Suppressor macrophage treated with lipopolysaccharide for 1 hour (primary cell): Measurements from ENCODE around the gene KLHL29.
A peak's percentile ranks its signal among the peaks of the same experiment; 100 is the strongest.

Experiments used
- DNase-seq, 3 donors: peaks; one replicate each; pipeline ENCODE4 v3.0.0-alpha.2; 2020 to 2022

The KLHL29 gene

DNA sequence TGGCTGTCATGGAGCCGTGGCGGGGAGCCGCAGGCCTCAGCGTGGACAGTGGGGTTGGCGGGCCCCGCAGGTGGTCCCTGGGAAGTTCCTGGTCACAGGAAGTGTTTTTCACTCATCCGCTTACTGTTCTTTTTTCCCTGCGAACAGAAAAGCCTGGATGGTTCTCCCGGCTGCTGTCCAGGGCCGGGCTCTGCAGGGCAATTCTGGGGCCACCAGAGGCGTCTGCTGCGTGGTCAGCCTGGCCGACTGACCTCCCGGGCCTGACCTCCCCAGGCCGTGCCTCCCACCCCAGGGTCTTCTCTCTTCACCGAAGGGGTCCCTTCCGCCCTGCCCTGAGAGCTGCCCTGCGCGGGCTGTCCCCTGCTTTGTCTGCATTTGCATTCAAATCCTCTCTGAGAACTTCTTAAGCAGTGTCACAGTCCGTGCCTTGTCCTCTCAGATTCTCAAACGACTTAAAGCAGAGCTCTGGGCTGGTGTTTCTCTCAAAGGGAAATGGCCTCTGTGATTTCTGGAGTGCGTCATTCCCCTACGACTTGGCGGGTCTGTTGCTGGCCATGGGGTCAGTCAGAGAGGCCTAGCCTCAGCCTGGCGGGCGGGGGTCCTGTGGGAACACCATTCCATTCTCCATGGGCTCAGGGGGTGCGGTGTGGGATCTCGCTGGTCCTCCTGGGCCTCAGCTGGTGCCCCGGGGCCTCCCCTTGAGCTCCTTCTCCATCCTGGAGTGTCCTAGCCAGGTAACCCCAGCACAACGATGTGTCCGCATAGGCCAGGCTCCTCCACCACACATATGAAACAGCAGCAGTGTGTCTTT is 38.3 kb downstream of the KLHL29 start:
- DNase-seq: no peak

DNA sequence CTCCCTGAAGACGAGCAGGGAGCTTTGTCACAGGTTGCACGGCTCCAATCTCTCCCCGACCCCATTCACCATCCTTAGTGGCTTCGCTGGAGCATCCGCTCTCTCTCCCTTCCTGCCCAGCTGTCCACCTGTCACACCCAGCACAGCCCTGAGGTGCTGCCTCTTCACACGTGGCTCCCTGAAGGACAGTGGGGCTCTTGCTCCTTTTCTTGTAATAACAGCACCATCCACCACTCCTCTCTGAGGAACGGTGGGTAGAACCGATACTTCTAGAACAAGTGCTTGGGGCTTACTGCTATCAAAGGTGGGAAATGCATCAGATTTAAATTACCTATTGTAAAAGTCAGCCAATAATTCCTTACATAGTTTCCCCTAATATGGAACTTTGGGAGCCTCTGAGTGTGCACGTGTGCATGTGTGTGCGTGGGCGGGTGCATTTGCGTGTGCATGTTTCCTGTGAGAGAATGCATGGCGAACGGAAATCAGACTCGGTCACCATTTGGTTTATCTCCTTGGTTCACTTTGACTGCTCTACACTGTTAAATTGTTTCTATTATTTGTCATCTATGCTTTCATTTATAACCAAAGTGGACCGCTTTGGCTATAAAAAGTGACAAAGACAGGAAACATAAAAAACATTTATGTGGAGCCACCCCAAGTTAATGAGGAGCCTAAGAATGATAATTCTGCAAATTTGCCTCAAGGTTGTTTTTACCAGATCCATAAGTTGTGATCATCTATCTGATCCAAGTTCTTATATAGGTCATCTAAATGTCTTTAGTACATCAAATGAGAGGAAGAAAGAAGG is 39.1 kb downstream of the KLHL29 start:
- DNase-seq: no peak

DNA sequence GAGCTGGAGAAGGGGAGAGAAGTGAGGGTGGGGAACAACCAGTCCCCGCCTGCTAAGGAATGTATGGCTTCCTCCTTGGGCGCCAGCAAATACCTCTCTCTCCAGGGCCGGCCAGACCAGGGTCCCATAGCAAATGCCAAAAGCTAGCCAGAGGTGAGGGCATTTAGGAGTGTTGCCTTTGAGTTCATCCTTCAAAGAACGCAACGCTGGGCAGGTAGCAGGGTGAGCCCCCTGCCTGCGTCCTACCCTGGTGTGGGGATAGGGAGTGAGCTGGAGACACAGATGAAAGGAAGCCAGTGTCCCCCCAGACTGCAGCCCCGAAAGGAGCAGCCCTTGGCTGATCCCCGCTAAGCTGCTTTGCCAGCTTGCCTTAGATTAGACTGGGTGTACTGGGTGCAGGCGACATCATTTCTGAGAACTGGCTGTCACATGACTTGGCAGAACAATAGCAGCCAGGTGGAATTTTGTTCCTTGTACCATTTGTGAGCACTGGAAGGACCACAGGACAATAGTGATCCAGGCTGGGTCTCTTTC is 40.4 kb downstream of the KLHL29 start:
- no peak for DNase-seq

DNA sequence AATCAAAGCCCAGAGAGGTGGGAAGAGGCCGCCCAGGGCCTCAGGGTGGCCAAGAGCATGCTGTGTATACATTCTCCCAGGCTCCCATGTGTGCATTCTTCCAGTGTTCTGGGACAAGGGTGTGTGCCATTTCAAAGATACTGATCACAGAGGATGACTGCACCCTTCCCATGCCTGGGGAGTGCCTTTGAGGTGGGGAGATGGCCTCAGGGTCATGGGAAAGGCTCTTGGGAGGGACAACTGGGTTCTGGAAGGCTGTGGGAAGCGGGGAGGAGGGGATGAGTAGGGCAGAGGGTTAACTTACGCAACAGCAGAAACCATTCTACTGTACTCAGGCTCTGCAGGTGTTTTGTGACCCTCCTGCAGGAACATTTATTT is 40.9 kb downstream of the KLHL29 start:
- no peak for DNase-seq

DNA sequence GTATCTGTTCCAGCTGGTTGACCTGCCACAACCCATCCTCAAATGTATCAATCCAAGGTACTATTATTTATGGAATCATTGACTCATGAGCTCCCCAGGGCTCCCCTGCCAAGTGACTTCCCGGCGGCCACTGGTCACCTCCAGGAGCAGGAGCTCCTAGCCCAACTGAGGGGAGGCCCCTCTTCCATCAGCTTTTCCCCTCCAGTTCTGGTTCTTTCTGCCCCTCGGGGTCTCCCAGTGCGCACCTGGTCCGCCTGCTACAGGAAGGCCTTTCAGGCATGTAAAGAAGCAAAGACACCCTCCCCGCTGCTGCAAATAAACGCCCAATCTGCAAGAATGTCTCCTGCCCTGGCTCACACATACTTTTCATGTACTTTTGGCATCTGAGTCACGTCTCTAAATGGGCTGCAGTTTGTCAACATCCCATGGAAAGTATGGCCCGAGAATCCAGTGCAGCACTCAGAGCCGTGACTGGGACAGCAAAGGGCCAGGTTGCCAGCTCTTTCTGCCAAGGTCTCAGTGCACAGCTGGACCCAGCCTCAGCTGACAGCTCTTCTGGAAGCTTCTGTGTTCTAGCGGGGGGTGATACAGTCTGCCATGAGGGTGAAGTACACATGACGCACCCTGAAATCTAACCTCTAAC is 41.4 kb downstream of the KLHL29 start:
- DNase-seq: no peak

DNA sequence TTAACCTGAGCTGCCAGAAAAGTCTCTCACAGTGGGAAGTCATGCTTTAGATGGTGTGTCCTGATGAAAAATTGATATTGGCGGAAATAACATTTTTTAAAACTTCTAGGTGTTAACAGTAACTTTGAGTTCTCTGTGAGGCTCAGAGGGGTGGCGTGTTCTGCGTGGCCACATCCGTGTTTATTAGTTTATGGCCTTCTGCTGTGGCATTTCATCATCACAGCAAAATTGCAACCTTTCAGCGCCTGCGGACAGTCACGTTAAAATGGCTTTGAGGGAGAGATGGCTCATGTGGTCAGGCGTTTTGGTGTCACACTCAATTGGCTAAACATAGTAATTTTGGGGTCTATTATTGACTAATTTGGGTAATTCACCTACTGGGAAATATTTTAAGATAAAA is 42.4 kb downstream of the KLHL29 start:
- no peak for DNase-seq

DNA sequence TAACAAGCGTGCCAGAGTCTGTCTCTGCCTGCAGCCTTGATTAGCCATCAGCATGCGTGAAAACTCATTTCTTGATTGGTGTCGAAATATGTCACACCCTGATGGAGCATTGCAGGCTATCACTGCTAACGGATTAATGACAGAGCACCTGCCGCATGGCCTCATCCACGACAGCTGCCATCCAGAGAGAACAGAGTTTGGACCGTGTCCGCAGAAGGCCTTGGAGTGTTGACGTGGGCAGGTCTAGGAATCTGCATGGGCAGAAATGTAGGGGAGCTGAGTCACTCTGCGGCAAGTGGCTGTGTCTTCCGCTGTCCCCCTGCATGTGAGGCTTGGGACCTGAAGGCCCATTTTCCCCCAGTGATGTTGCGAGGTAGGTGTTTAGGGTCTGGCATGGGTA is 43.0 kb downstream of the KLHL29 start:
- no peak for DNase-seq

DNA sequence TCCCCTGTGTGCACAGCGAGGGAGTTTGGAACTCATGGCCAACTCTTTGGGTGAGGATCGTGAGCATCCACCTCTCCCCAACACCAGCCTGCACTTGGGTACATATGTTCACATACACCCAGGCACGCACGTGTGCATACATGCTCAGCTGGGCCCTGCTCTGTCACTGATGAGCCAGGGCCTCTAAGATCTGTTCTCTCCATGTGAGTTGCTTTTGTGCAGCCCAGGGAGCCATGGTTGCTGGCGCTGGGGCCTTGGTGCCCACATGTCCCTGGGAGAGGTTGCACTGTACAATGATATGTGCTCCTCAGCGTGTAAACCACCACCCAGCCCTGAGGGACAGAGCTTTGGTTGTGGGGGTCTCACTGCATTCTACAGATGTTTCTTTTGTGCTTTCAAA is 44.1 kb downstream of the KLHL29 start:
- no peak for DNase-seq

DNA sequence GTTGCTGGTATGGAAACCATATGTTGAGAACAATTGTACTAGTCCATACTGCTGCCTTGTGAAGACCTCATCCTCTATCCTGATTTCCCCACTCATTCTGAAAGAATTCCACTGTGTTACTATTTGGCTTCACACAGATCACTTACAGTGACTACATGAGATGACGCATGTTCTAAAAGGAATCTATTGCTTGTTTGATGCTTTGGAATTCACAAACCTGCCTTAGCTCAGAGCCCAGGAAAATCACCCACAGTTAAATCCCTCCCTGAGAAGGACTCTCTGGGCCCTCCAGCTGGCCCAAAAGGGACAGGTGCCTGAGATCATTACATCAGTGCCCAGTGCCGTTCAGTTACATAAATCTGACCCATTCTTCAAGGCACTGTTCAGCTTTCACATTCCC is 45.3 kb downstream of the KLHL29 start:
- no peak for DNase-seq

DNA sequence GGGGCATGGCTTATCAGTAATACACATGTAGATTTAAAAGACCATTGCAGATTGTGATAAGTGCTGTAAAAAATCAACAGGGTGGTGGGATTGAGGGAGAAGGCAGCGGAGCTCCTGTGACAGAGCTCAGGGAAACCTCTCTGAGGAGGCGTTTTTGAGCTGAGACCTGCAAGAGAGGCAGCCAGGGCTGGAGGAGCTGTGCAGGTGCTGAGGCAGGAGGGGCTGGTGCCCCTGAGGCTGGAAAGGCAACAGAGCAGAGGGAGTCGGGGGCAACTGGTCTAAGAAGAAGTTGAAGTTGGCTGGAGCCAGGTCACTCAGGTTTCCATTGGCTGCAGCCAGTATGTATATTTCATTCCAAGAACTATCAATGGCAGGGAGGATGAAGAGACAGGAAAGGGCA is 47.6 kb downstream of the KLHL29 start:
- no peak for DNase-seq

DNA sequence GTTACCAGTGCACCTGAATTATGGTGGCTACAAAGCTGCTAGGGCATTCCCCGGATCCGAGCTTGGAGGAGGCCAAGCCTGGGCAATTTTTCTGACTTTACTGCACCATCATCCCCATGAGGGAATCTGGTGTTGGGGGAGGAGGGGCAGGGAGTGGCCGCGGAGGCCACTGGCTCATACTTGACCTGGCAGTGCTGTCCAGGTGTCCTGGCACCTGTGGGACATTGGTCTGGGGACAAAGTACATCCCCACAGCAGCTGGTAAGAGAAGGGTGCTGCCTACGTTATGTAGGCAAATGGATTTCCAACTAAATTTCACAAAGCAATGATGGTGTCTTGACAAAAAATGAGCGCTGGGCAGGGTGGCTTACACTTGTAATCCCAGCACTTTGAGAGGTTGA is 48.3 kb downstream of the KLHL29 start:
- no peak for DNase-seq

DNA sequence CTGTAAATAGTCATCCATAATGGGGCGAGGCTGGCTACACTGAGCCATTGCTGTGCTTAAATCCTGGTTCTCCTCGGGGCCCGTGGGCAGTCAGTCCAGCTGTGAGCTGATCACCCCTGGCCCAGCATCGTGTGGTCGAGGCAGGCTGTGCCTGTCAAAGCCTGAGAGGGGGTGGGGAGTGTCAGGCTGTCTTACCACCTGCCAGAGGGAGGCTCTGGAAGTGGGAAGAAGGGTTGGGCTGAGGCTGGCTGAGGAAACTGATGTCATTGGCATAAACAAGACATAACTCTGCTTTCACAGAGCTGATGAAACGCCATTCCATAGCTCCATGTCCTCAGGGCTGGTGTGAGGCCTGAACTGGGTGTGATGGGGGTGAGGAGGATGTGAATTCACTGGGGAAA is 49.7 kb downstream of the KLHL29 start:
- no peak for DNase-seq

DNA sequence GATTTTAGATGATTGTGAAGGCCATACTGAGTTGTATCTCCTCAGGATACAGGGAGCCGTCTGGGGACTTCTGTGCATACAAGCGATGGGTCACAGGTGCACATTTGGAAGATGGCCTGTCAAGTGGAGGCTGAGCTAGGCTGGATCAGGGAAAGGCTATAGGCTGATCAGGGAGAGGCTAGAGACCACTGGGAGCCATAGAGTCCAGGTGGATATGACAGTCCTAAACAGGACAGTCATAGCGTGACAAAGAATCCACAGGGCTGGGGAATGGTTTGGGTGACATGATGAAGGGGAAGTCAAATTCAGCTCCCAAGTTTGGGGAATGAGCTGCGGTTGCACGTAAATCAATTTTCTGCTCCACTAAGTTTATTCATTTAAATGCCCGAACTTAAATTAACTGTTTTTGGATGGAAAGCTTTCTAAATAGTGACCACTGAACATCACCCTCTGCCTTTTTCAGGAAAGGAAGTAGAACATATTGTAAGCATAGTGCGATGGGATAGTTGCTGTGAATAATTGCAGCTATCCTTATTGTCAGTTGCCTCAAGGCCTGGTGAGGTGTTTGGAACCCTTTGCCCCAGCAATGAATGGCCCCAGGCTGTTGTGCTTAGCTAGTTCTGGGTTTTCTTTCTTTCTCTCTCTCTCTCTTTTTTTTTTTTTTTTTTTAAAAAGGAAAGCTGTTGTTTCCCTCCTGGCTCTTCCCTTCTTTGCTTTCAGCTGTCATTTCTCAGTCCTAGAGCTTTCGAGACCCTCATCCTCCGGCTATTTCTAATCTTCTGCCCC is 50.5 kb downstream of the KLHL29 start:
- no peak for DNase-seq

DNA sequence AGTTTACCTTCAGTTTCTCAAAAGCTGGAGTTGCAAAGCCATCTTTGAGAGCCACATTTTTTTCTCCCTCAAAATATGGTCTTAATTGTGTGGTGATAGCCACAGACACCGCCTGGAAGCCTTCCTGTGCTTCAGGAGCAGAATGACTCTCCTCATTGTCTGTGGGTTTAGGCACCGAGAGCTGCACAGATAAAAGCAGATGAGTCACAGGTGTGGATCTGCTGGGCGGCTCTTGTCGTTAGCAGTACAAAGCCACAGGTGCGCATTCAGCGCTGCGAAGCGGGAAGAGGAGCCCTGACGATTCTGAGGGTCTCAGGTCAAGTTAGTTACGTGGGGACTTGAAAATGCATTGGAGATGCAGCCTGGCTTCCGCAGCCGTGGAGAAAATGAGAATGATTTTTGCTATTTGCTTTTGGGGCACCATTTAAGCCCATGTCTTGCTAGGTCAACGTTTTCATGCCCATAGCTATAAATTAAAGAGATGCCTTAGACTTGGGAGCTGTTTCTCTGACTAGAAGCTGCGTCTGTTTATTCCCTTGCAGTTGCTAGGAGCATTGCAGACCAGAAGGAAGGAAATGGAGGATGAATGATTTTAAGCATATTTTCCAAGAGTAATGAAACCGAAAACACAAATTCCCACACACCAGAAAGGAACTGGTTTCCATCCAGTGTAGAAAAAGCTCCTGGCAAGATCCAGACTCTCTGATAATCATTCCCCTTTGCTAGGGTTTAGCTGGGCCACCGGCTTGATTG is 51.5 kb downstream of the KLHL29 start:
- no peak for DNase-seq

DNA sequence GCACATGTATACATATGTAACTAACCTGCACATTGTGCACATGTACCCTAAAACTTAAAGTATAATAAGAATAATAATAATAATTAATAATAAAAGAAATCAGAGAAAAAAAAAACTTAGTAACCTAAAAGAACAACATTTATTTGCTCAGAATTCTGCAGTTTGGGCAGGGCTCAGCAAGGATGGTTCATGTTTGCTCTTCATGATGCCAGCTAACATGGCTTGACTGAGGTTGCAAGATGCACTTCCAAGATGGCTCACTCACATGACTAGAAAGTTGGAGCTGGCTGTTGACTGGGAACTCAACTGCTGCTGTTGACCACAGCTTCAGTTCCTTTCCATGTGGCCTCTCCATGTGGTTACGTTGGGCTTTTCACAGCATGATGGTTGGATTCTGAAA is 56.4 kb downstream of the KLHL29 start:
- no peak for DNase-seq

DNA sequence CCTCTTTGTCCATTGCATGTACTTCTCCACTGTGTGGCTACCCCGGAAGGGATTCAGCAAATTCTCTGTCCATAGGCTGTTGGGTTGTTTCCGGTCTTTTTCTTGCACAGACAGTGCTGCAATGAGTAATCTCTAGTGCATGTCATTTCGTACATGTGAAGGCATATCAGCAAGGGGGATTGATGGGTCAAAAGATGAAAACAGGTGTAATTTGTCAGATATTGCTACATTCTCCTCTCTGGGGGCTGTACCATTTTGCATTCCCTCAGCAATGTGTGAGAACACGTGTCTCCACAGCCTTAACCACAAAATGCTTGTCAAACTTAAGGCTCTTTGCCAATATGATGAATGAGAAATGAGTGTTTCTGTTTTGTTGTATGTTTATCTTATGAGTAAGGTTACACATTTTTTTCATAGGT is 60.5 kb downstream of the KLHL29 start:
- no peak for DNase-seq

DNA sequence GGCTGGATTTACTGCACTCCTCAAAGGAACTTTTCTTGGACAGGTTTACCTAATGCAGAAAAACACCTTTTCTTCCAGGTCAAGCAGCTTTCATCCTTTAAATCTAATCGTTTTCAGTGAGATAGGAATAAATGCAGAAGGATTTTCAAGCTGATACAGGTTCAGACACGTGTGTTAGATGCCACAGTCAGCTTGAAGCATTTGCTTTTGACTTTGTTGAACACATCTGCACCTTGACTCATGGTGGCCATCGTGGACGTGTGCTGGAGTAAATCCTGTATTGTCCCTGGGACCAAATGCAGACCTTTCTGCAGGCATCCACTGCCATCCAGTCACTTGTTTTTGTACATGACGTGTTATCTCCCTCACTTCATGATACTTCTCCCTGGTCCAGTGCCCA is 61.9 kb downstream of the KLHL29 start:
- DNase-seq: no peak

DNA sequence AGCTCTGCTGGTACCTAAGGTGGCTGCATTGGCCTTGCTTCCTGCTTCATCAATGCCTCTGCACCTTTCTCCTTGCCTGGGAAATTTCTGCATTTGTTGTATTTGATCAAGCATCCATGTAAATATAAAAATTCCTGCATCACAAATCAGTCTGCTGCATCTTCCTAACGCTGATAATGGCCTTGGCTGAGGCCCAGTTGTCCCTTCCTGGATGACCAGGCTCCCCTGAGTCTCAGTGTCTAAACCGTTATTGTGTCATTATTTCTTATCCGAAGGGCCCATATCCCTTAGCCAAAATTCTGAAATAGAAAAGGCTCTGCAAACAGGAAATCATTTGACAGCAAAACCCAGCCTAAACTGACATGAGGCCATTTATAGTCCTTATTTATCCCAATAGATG is 62.4 kb downstream of the KLHL29 start:
- no peak for DNase-seq

DNA sequence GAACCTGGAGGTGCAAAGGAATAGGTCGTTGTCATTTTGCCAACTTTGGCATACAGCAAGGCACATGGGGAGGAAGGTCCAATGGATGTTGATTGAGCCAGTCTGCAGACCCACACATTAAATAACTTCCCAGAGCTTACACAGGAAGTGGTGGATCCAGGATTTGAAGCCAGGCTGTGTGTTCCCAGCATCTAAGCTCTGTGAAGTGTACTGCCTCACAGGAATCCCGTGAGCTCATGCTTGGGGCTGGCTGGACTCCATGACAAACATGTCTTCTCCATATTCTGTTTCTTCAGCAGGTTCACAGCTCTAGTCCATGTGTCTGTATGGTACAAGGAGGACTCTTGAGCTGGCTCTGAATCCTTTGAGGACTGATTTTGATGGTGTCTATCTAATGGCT is 63.9 kb downstream of the KLHL29 start:
- DNase-seq: no peak

DNA sequence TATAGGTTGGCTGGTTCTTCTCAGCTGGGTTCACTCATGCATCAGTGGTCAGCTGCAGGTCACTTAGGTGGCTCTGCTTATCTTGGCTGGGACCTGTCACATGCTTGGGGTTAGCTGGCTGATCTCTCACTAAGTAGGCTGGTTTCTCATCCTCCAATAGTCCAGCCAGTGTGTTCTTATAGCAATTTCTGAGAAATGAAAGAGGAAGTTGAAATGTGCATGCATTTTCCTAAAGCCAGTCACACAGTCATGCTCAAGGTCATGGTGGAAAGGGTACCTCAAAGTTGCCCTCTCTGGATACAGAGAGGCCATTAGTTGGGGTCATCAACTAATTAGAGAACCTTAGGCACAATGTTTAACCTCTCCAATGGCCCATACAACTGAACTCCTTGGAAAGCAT is 64.4 kb downstream of the KLHL29 start:
- peak; percentile 51 to 73 (median 61) for DNase-seq

DNA sequence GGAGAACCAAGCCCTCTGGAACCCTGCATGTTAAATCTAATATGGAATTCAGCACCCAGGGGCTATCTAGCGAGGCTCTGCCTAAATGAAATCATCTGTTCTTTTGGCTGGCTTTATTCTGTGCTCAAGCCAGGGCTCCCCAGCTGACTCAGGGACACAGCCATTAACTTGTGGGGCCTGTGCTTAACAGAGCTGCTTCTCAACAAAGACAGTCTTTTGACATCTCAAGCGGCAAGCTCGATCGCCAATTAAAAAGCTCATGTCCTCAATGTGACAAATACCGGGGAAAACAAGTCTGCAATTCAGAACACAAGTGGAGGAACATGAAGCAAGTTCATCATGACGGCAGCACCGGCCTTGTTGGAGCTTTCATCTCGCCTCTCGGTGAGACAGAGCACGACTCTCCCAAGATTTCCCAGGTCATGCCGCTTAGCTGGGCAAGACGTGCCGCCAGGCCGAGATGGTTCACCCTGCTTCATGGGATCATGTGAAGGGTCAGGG is 64.9 kb downstream of the KLHL29 start:
- no peak for DNase-seq

DNA sequence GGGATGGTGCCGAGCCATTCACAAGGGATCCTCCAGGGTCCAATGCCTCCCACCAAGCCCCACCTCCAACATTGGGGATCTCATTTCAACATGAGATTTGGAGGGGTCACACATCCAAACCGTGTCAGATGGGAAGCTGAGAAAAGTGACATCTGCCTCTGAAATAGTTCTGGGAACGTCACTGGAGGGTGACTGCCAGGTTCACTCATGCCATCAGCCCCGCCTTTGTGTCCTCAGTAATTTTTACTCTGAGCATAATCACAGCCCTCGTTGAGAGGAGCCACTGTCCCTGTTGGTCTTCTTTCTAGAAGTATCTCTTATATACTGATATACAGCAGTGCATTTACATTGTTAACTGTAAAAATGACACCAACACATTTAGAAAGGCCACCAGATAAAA is 67.4 kb downstream of the KLHL29 start:
- no peak for DNase-seq
